NCI-H146 treated with DMSO at 0.1 percent for 48 hours (cell line): ENCODE results near the gene RASGRF1.

ENCODE experiments used
- DNase-seq: peaks from one replicate; lab custom pipeline; 2025; ENCODE audit not compliant: unreplicated experiment; lab: John Stamatoyannopoulos, UW

RASGRF1 gene

DNA sequence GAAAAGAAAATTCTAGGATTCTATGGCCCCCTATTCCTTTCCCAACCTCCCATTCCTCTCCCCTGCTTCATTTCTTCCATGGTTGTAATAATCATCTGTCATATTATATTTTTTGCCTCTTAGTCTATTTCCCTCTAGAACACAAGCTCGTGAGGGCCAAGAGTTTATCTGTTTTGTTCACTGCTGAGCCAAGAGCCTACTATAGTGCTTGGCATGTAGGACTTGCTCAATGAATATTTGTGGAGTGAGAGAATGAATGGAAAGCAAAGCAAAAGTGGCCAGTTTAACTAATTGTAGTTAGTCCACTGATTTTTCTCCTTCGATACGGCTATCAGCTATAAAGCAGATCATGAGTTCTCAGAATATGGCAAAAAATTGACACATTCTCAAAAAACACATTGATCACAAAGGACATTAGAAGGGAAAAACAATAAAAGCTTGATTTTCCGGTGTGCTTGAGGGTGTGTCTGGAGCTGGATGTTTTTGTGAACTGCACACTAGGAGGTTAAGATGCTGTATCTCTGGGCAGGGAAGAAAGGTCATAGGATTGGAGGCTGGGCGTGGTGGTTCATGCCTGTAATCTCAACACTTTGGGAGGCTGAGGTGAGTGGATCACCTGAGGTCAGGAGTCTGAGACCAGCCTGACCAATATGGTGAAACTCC, 120.8 kb downstream of the RASGRF1 start:
- no peak for DNase-seq

DNA sequence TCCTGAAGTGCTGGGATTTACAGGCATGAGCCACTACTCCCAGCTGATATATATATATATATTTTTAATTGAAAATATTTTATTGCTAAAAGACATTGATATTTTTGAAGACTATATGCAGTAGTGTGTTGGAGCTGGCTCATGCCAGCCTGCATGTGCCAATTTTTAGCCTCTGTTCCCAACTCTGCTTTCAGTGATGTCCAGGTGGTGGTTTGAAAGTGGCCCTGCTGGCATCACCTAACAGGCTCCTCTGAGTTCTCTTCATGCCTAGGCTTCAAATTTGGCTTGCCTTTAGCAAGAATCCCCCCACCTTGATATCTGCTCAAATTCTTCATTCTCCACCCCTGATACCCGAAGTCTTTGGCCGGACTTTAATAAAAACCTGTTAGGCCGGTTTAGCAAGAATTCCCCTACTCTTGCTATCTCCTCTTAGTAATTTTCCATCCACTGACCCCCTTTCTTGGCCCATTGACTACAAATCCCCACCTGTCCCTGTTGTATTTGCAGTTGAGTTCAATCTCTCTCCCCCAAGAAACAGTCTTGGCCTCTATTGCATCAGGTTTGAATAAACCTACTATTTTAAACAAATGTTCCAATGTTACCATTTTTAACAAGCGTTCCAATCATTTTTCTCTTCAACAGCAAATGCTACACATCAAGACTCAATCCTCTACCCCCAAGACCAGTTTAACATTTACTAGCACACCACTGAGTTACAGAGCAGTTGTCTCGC, 121.9 kb downstream of the RASGRF1 start:
- DNase-seq: no peak

DNA sequence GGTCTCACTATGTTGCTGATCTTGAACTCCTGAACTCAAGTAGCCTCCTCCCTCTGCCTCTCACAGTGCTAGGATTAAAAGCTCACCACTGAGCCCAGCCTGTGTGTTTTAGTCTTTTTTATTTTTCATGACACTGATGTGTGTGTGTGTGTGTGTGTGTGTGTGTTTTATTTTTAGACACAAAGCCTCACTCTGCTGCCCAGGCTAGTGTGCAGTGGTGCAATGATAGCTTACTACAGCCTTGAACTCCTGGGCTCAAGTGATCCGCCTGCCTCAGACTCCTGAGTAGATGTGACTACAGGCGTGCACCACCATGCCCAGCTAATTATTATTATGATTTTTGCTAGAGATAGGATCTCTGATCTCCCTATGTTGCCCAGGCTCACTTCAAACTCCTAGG, 122.5 kb downstream of the RASGRF1 start:
- no peak for DNase-seq

DNA sequence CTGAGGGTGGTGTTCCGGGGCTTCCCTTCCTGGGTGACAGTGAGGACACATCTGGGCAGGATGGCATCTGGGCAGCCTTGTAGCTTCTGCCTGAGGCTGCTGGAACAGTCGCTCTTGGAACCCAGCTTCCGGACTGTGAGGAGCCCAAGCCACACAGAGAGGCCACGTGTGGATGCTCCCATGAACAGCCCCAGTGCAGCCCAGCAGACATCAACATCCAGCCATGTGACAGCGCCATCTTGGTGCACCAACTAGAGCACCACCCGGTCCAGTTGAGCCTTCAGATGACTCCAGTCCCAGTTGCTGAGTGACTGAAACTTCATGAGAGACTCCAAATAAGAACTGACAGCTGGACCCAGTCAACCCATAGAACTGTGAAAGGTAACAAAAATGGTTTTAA, 130.3 kb downstream of the RASGRF1 start:
- no peak for DNase-seq

DNA sequence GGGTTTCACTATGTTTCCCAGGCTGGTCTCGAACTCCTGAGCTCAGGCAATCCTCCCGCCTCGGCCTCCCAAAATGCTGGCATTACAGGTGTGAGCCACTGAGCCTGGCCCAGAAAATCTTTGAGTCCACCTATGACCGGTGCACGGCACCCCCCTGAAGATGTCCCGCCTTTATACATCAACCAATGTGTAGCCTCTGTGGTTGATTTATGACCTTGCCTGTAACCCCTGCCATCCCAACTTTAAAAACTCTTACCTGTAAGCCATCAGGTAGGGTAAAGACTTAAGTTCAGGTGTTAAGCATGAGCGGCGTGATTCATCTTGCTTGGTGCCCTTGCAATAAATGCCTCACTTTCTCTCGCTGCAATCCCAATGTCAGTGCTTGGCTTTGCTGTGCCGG, 131.2 kb downstream of the RASGRF1 start:
- no peak for DNase-seq

DNA sequence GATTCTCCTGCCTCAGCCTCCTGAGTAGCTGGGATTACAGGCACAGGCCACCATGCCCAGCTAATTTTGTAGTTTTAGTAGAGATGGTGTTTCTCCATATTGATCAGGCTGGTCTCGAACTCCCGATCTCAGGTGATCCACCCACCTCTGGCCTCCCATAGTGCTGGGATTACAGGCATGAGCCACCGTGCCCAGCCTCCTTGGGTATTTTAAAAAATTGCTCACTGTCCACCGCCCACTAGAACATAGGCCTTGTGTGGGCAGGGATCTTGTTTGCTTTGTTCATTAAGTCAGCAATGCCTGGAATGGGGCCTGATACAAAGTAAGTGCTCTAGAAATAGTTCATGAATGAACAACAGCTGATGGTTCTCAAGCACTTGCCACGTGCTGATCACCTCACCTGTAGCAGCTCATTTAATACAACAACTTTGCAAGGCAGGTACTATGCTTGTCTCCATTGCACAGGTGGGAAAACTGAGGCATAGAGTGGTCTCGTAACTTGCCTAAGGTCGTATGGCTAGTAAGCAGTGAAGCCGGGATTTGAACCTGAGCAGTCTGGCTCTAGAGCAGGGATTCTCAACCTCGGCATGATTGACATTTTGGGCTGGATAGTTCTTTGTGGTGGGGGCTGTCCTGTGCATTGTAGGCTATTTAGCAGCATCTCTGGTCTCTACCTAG, 133.0 kb downstream of the RASGRF1 start:
- no peak for DNase-seq

DNA sequence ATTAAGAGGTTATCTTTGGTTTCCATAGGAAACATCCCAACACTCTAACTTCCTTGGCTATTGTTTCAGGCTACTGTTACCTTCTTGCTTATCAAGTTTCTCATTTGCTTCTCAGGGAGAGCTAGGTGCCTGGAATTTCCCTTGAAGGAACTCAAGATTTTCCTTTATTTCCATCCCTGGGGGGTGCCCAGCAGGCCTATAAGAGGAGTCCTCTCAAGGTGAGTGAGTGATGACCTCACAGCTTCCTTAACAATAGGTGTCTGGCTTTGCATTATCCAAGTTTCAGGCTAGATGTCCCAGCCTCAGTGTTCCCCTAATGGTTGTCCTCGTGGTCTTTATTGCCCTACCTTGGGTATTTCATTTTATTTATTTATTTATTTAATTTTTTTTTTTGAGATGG, 133.6 kb downstream of the RASGRF1 start:
- DNase-seq: no peak

- DNase-seq: no peak
These were observed 135.2 kb downstream of the RASGRF1 start for GRCh38 chr15:78955355-78955754.

DNA sequence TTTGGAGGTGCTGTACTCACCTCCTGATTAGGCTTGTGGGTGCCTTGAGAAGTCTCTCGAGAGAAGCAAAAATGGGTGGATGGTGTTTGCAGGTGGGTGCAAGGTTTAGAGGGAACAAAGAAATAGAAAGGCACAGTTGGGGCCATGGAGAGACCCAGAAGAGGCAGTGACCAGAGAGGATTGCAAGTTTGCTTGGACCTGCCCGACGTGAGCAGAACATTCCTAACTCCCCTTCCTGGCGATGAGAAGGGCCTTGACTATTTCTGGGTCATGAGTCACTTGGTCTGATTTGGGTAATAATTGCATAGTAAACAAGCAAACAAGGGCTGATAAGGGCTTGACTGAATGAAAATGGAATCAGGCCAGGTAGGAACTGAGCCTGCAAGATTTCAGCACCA, 138.7 kb downstream of the RASGRF1 start:
- DNase-seq: no peak

GRCh38 chr15:78950902-78951840, 139.4 kb downstream of the RASGRF1 start:
- DNase-seq: no peak

DNA sequence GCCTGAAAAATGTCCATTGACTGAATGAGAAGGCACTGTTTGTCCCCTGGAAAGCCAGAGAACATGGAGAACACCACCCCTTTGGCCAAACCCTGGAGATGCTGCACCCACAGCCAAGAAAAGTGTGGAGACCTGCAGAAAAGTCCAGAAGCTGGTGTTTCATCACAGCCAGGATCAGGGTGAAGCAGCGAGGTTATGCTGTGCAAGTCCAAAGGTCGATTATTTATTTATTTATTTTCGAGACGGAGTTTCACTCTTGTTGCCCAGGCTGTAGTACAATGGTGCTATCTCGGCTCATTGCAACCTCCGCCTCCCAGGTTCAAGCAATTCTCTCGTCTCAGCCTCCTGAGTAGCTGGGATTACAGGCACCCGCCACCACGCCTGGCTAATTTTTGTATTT, 140.2 kb downstream of the RASGRF1 start:
- DNase-seq: no peak

DNA sequence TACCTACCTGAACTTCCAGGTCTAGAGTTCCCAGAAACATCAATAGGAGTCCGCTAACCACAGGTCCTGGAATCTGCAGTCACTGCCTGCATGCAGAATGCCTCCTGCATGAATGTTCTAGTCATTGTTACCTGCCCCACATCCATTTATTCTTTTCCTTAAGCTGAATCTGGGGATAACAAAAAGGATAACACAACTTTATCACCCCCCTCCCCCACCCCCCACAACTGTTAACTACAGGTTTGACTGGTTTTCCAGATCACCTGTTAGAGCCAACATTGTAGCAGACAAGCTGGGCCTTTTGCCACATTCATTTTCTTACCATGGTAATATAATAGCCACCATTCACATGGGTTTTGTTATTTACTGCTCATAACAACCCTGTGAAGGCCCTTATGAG, 141.1 kb downstream of the RASGRF1 start:
- DNase-seq: no peak

DNA sequence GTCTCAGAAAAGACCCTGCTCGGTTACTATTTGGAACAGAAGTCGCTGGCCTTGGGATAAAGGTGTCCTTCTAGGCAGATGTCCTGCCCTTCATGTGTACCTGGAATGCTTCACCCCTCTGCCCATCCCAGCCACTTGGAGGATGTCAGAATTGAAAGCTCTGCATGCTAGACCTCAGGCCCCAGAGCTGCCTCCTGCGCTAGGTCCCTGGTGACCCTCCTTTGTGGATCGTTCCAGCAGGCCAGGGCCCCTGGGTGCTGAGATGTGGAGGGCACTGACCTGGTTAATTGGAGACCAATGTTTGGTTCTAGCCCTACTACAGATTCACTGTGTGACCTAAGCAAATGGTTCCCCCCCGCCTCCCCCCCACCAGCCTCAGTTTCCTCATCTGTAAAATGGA, 143.1 kb downstream of the RASGRF1 start:
- DNase-seq: no peak

DNA sequence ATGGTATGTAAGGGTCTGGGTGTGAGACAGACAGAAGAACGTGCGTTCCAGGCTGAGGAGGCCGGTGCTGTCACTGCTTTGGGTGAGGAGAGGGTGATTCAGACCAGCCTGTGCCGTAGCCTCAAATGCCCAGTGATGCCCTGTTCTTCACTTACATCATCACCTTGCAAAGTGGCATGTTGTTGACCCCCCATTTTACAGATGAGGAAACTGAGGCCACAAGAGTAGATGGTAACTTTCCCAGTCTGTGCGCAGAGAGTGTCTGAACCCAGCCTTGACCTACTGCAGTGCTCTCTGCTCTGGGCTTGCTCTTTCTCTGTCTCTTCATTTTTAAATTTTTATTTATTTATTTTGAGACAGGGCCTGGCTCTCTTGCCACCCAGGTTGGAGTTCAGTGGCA, 144.1 kb downstream of the RASGRF1 start:
- no peak for DNase-seq

- peak; percentile 48 for DNase-seq
These were observed 145.7 kb downstream of the RASGRF1 start, which contains the start of gene CTSH for GRCh38 chr15:78944669-78945407. Gene CTSH (minus strand): TSS chr15:78945046. CDS start chr15:78944981, 65 bp downstream.

DNA sequence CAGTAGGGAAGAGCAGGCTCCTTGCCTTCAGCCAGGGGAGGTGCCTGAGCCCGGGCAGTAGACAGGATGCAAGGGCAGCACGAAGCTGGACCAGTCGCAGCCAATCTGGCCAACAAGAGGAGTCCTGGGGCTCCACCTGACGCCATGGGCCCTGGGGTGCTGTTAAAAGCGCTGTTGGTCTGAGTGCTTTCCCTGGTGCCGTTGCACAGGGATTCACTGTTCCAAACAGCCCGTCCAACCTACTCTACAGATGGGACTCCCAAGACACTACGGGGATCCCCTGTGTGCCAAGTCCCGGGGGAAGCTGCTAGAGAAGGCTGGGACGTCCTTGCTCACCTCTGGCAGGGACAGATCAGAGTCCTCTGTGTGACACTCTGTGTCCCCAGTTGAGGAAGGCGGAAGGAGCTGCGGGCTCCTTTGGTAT, 146.4 kb downstream of the RASGRF1 start:
- no peak for DNase-seq

DNA sequence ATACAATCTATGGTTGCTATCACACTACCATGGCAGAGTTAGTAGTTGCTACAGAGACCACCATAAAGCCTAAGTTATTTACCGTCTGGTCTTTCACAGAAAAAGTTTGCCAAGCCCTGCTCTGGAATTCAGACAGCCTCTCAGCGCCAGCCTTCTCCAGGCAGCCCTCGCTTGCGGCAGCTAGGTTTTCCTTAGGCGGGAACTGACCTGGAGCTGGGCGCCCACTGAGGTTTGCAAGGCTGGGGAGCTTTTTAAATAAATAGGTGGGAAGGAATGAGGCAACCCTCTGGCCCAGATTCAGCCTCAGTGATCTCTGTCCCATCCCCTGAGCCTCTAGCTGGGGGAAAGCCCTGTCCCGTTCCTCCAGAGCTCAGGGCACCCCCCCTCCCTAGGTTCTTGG, 146.9 kb downstream of the RASGRF1 start:
- DNase-seq: no peak

GRCh38 chr15:78942741-78943140, 147.8 kb downstream of the RASGRF1 start:
- no peak for DNase-seq

- DNase-seq: no peak
These were observed 151.7 kb downstream of the RASGRF1 start for GRCh38 chr15:78938658-78939488.
